ENCODE data around the gene MDM1. TPM values are rescaled to one million over a fixed set of nuclear protein-coding genes. Genes with fewer than 3 reads are reported as not detected.
A peak's percentile ranks its signal among the peaks of the same experiment; 100 is the strongest.

The MDM1 gene
- total RNA-seq, 2 donors from 2014 or later = 20.7 to 38.3 TPM

GRCh38 chr12:68304626-68305025, 27.5 kb downstream of the MDM1 start:
- H3K36me3 Mint-ChIP-seq = peaks cover 47 to 74% of the 10 kb centered on the region in 2 donors
- no peak for DNase-seq (ENCODE audit: low spot score in 2 of 2)
- no peak for ATAC-seq
- H3K9me3 Mint-ChIP-seq = peaks cover 11% of the 10 kb centered on the region in 2 donors
- H3K27ac Mint-ChIP-seq = no peak overlapping the region

- Mint-ChIP-seq H3K9me3 (peaks cover 7 to 15% of the 10 kb centered on the region in 2 donors), H3K36me3 (peaks cover 51 to 76% of the 10 kb centered on the region in 2 donors), H3K27ac (no peak overlapping the region)
- no peak for ATAC-seq
- DNase-seq (ENCODE audit: low spot score in 2 of 2) = no peak
Observed at GRCh38 chr12:68303850-68304249, 28.3 kb downstream of the MDM1 start.

GRCh38 chr12:68297929-68298328, 34.2 kb downstream of the MDM1 start:
- Mint-ChIP-seq H3K36me3 (peaks cover 42 to 48% of the 10 kb centered on the region in 2 donors), H3K9me3 (peaks cover 0 to 12% of the 10 kb centered on the region in 2 donors), H3K27ac (no peak overlapping the region)
- ATAC-seq (no peak), DNase-seq (ENCODE audit: low spot score in 2 of 2) (no peak)

- ATAC-seq (no peak), DNase-seq (ENCODE audit: low spot score in 2 of 2) (no peak)
- Mint-ChIP-seq H3K9me3 (peaks cover 0 to 3% of the 10 kb centered on the region in 2 donors), H3K27ac (no peak overlapping the region), H3K36me3 (peaks cover 13 to 22% of the 10 kb centered on the region in 2 donors)
Observed at GRCh38 chr12:68294251-68294650, 37.9 kb downstream of the MDM1 start.

- H3K36me3 Mint-ChIP-seq = peaks cover 8 to 22% of the 10 kb centered on the region in 2 donors
- no peak overlapping the region for H3K27ac Mint-ChIP-seq
- peak in 1 of 2 donors; percentile 18 for ATAC-seq
- no peak for DNase-seq (ENCODE audit: low spot score in 2 of 2)
- H3K9me3 Mint-ChIP-seq = no peaks in the 10 kb centered on the region
Observed at GRCh38 chr12:68293347-68293746, 38.8 kb downstream of the MDM1 start.

- Mint-ChIP-seq H3K27ac (peak overlapping the region in 1 of 2 donors; percentile 91), H3K9me3 (no peaks in the 10 kb centered on the region), H3K36me3 (peaks cover 4 to 29% of the 10 kb centered on the region in 2 donors)
- ATAC-seq (peak; percentile 55 to 68), DNase-seq (ENCODE audit: low spot score in 2 of 2) (no peak)
Observed at GRCh38 chr12:68292151-68292943, 39.8 kb downstream of the MDM1 start.

GRCh38 chr12:68291396-68292036, 40.6 kb downstream of the MDM1 start:
- DNase-seq (ENCODE audit: low spot score in 2 of 2) (no peak), ATAC-seq (peak; percentile 41 to 70)
- H3K27ac Mint-ChIP-seq = peak overlapping the region in 1 of 2 donors; percentile 77
- H3K36me3 Mint-ChIP-seq = peaks cover 4 to 36% of the 10 kb centered on the region in 2 donors
- H3K9me3 Mint-ChIP-seq = no peaks in the 10 kb centered on the region

GRCh38 chr12:68290126-68290525, 42.0 kb downstream of the MDM1 start:
- Mint-ChIP-seq H3K36me3 (peaks cover 4 to 36% of the 10 kb centered on the region in 2 donors), H3K27ac (peak overlapping the region in 1 of 2 donors; percentile 91), H3K9me3 (no peaks in the 10 kb centered on the region)
- peak in 1 of 2 donors; percentile 48 for DNase-seq (ENCODE audit: low spot score in 2 of 2)
- ATAC-seq = peak; percentile 88 to 89

GRCh38 chr12:68287106-68287505, 45.1 kb downstream of the MDM1 start:
- Mint-ChIP-seq H3K27ac (no peak overlapping the region), H3K36me3 (peaks cover 4 to 30% of the 10 kb centered on the region in 2 donors), H3K9me3 (no peaks in the 10 kb centered on the region)
- DNase-seq (ENCODE audit: low spot score in 2 of 2) = no peak
- ATAC-seq = no peak

- Mint-ChIP-seq H3K36me3 (peaks cover 4 to 28% of the 10 kb centered on the region in 2 donors), H3K27ac (no peak overlapping the region), H3K9me3 (no peaks in the 10 kb centered on the region)
- DNase-seq (ENCODE audit: low spot score in 2 of 2) (no peak), ATAC-seq (no peak)
Observed at GRCh38 chr12:68286396-68286795, 45.8 kb downstream of the MDM1 start.

GRCh38 chr12:68285541-68285940, 46.6 kb downstream of the MDM1 start:
- no peak overlapping the region for H3K27ac Mint-ChIP-seq
- H3K36me3 Mint-ChIP-seq = peaks cover 4 to 25% of the 10 kb centered on the region in 2 donors
- no peak for DNase-seq (ENCODE audit: low spot score in 2 of 2)
- no peaks in the 10 kb centered on the region for H3K9me3 Mint-ChIP-seq
- ATAC-seq = no peak

GRCh38 chr12:68281322-68282077, 50.7 kb downstream of the MDM1 start:
- Mint-ChIP-seq H3K36me3 (peaks cover 0 to 6% of the 10 kb centered on the region in 2 donors), H3K27ac (peak overlapping the region in 1 of 2 donors; percentile 92), H3K9me3 (no peaks in the 10 kb centered on the region)
- ATAC-seq = peak in 1 of 2 donors; percentile 64
- no peak for DNase-seq (ENCODE audit: low spot score in 2 of 2)

GRCh38 chr12:68280240-68280639, 51.9 kb downstream of the MDM1 start:
- H3K27ac Mint-ChIP-seq = peak overlapping the region in 1 of 2 donors; percentile 92
- H3K36me3 Mint-ChIP-seq = peaks cover 0 to 6% of the 10 kb centered on the region in 2 donors
- H3K9me3 Mint-ChIP-seq = no peaks in the 10 kb centered on the region
- ATAC-seq (no peak), DNase-seq (ENCODE audit: low spot score in 2 of 2) (no peak)

GRCh38 chr12:68279227-68280054, 52.7 kb downstream of the MDM1 start:
- peak overlapping the region in 1 of 2 donors; percentile 94 for H3K27ac Mint-ChIP-seq
- DNase-seq (ENCODE audit: low spot score in 2 of 2) (no peak), ATAC-seq (peak in 1 of 2 donors; percentile 34)
- no peaks in the 10 kb centered on the region for H3K9me3 Mint-ChIP-seq
- H3K36me3 Mint-ChIP-seq = peaks cover 0 to 6% of the 10 kb centered on the region in 2 donors

GRCh38 chr12:68276402-68276930, 55.7 kb downstream of the MDM1 start:
- Mint-ChIP-seq H3K27ac (peak overlapping the region in 1 of 2 donors; percentile 55), H3K9me3 (no peaks in the 10 kb centered on the region), H3K36me3 (no peaks in the 10 kb centered on the region)
- ATAC-seq (peak in 1 of 2 donors; percentile 37), DNase-seq (ENCODE audit: low spot score in 2 of 2) (no peak)

GRCh38 chr12:68272732-68273131, 59.4 kb downstream of the MDM1 start:
- DNase-seq (ENCODE audit: low spot score in 2 of 2) (no peak), ATAC-seq (no peak)
- H3K9me3 Mint-ChIP-seq = no peaks in the 10 kb centered on the region
- H3K36me3 Mint-ChIP-seq = peaks cover 0 to 6% of the 10 kb centered on the region in 2 donors
- H3K27ac Mint-ChIP-seq = no peak overlapping the region

Data from activated naive CD4-positive, alpha-beta T cell treated with anti-CD3 and anti-CD28 coated beads, Interleukin-2, amount 50 U/mL, for 72 hours (primary cell).